Sigmoid colon (tissue), 4 donors: ENCODE data around the gene RNF4.

ENCODE experiments used
- CTCF ChIP-seq, 4 experiments: fragments of 450-650 bp in 3 of 4; fragments of 200-600 bp in 1 of 4; IDR thresholded peaks; one replicate each; pipeline ENCODE4 v1.5.1; 2016 to 2019; ENCODE audit warnings: antibody characterized with exemption in 4 of 4, mild to moderate bottlenecking in 3 of 4, moderate library complexity in 2 of 4
- POLR2A ChIP-seq, 2 donors: fragments of 450-650 bp; IDR thresholded peaks; one replicate each; pipeline ENCODE4 v1.6.1; 2016; ENCODE audit warnings: antibody characterized with exemption in 2 of 2, mild to moderate bottlenecking in 2 of 2, moderate library complexity in 2 of 2
- POLR2AphosphoS5 ChIP-seq, 4 donors: sonication (generic); formaldehyde crosslinking; IDR thresholded peaks; one replicate each; pipeline ENCODE4 v1.6.1; 2017; ENCODE audit warnings: antibody characterized with exemption in 4 of 4

DNA sequence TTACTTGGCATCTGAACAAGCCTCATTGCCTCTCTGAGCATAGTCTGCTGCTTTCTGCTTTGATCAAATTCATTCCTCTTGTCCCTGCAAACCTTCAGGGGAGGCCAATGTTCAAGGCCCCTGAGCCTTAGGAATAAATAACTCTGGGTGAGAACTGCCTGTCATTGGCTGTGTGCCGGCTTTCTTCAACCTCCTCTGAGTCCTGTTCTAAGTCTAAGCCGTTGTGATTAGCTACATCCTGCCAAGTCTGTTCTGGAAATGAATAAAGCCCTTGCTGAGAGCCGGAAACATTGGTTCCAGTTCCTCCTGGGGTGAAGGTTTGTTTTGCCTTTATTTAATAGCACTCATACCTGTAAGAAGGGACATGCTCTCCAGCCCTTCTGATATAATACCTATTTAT is 13.8 kb downstream of the RNF4 start:
- peak in 3 of 4 donors; percentile 41 to 54 (median 47) for TF ChIP-seq POLR2AphosphoS5 (IDR thresholded peaks at IDR 0.05)
- no peak for TF ChIP-seq CTCF (IDR thresholded peaks at IDR 0.05)
- no peak for TF ChIP-seq POLR2A (IDR thresholded peaks at IDR 0.05)
